NB4 (cell line): ENCODE measurements around the gene HOXC12.

Experiments used
- DNase-seq: peaks from one replicate; pipeline ENCODE4 v3.0.0; 2010; ENCODE audit warnings: low read depth
- H3K4me3 ChIP-seq: one replicate; pipeline ENCODE4 v1.5.1; 2011; ENCODE audit warnings: mild to moderate bottlenecking, low read depth, low read length, moderate library complexity
- MYC ChIP-seq: IDR thresholded peaks from 2 replicates; pipeline ENCODE4 v1.6.1; 2011; ENCODE audit warnings: low read depth, low read length
- POLR2A ChIP-seq: IDR thresholded peaks from 2 replicates; pipeline ENCODE4 v1.6.1; 2011; ENCODE audit warnings: mild to moderate bottlenecking; ENCODE audit not compliant: insufficient read length; ENCODE audit errors: extremely low read depth
- TF ChIP-seq, protein P1 (sequence below): IDR thresholded peaks from 2 replicates; pipeline ENCODE4 v1.6.1; 2011; ENCODE audit warnings: low read depth, low read length
- TF ChIP-seq, protein P2 (sequence below): IDR thresholded peaks from one replicate; pipeline ENCODE4 v1.5.1; 2012; ENCODE audit warnings: low read depth, low read length

Gene HOXC12

GRCh38 chr12:54001283-54002187, 46.8 kb downstream of the HOXC12 start:
- no peak for DNase-seq
- TF ChIP-seq, protein P1, sequence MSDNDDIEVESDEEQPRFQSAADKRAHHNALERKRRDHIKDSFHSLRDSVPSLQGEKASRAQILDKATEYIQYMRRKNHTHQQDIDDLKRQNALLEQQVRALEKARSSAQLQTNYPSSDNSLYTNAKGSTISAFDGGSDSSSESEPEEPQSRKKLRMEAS: no peak
- TF ChIP-seq POLR2A: no peak
- no peak for TF ChIP-seq MYC
- TF ChIP-seq, protein P2, sequence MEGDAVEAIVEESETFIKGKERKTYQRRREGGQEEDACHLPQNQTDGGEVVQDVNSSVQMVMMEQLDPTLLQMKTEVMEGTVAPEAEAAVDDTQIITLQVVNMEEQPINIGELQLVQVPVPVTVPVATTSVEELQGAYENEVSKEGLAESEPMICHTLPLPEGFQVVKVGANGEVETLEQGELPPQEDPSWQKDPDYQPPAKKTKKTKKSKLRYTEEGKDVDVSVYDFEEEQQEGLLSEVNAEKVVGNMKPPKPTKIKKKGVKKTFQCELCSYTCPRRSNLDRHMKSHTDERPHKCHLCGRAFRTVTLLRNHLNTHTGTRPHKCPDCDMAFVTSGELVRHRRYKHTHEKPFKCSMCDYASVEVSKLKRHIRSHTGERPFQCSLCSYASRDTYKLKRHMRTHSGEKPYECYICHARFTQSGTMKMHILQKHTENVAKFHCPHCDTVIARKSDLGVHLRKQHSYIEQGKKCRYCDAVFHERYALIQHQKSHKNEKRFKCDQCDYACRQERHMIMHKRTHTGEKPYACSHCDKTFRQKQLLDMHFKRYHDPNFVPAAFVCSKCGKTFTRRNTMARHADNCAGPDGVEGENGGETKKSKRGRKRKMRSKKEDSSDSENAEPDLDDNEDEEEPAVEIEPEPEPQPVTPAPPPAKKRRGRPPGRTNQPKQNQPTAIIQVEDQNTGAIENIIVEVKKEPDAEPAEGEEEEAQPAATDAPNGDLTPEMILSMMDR: no peak
- H3K4me3 ChIP-seq: no peak overlapping the region

DNA sequence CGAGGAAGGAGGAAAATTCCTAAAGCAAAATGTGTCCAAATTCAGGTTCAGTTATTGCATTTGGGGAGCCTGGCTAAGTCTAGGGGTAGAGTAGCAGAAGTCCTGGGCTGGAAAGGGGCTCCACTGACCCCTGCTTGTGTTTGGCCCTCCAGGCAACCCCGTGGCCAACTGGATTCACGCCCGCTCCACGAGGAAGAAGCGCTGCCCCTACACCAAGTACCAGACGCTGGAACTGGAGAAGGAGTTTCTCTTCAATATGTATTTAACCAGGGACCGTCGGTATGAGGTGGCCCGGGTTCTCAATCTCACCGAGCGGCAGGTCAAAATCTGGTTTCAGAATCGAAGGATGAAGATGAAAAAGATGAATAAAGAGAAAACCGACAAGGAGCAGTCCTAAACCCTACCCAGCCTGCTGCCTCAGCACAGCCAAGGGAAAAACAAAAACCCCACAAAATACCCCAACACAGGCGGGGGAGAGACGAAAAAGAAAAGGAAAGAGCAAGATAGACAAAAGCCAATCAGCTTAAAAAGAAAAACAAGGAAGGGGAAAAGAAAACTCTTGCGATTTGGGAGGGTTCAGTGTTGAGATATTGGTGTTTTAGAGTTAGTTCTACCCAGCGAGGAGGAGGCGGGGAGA, 47.7 kb downstream of the HOXC12 start:
- TF ChIP-seq MYC: no peak
- no peak for TF ChIP-seq POLR2A
- TF ChIP-seq, protein P2: no peak
- TF ChIP-seq, protein P1: no peak
- H3K4me3 ChIP-seq: no peak overlapping the region
- no peak for DNase-seq

DNA sequence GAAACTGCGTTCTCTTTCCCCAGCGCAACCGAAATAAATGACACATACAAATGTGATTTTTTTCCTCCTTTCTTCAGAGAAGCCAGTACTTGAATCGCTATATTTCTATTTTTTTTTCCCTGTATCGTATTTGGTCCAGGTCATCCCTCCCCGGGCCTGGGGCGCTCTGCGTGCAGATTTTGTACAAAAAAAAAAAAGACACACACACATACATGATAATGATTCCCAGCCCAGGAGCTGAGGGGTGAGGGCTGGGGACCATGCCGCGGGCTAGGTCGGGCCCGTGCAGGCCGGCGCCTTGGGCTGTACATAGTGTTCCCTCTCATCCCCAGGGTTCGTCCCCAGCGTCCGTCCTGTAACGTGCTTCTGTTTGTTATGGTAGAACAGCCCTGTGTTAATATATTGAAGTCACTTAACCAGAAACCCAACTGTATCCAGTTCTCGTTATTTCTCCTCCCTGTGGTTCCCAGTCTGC, 48.2 kb downstream of the HOXC12 start:
- no peak for DNase-seq
- H3K4me3 ChIP-seq: no peak overlapping the region
- TF ChIP-seq POLR2A: no peak
- TF ChIP-seq, protein P1: no peak
- TF ChIP-seq MYC: no peak
- TF ChIP-seq, protein P2: no peak

DNA sequence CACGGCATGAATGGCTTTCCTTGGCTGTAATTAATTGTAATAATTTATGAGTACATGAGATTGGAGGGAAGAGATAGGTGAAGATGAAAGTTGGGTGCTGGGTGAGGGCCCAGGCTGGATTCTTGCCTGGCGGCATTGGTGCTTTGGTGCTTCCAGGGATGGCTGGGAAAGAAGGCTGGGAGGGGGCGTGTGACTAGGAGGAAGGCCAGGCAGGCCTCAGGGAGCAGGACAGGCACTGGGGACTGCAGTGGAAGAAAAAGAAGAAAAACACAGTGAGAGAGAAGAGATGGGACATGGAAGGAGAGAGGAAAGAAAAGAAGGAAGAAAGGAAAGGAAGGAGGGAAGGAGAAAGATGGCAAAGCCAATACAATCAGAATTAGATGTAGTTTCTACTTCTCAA, 48.9 kb downstream of the HOXC12 start:
- DNase-seq: no peak
- TF ChIP-seq, protein P2: no peak
- TF ChIP-seq, protein P1: no peak
- TF ChIP-seq MYC (no peak), POLR2A (no peak)
- H3K4me3 ChIP-seq: no peak overlapping the region

GRCh38 chr12:54004063-54004840, 49.5 kb downstream of the HOXC12 start:
- no peak overlapping the region for H3K4me3 ChIP-seq
- DNase-seq: peak; percentile 31
- TF ChIP-seq, protein P2: no peak
- TF ChIP-seq, protein P1: no peak
- no peak for TF ChIP-seq MYC
- no peak for TF ChIP-seq POLR2A
